ENCODE measurements around the gene ARHGAP9. TPM values are rescaled to one million over a fixed set of nuclear protein-coding genes. Genes with fewer than 3 reads are reported as not detected.

Gene ARHGAP9
- polyA plus RNA-seq (ENCODE audit: insufficient read length) = 4.2 TPM

DNA sequence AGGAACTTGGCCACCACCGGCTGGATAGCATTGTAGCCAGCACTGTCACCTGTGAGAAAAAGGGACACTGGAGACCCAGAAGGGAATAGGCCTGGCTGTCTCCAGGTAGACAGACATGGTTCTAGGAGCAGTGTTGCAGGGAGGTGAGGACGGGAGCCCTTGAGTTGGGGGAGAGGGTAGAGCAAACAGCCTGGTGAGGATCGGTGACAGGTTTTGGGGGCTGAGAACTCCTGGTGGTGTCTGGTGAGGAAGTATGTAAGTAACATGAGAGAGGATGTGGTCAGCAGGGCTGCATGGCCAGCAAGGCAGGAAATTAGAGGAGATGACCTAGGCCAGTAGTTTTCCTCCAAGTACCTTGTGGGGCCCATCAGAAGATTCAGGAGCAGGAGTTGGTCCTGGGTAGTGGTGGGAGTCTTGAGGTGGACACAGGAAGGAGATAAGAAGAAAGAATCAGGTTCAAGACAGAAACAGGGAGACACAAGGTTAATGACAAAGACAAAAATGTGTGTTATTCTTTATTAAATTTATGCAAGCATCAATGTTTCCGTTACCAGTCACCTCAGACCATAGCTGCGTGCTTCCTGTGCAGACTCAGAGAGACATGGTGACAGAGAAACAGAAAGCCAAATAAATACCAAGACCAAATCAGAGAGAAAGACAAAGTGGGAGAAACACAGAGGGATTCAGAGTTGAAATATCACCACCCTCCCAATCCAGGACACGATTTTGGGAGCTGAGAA lies at the start of gene ARHGAP9:
TSS of gene ARHGAP9 (minus strand) at position 491 of the 740 bp plus-strand sequence. CDS start at position 31, 460 bp downstream.
- no peak for DNase-seq (ENCODE audit: low read depth)

DNA sequence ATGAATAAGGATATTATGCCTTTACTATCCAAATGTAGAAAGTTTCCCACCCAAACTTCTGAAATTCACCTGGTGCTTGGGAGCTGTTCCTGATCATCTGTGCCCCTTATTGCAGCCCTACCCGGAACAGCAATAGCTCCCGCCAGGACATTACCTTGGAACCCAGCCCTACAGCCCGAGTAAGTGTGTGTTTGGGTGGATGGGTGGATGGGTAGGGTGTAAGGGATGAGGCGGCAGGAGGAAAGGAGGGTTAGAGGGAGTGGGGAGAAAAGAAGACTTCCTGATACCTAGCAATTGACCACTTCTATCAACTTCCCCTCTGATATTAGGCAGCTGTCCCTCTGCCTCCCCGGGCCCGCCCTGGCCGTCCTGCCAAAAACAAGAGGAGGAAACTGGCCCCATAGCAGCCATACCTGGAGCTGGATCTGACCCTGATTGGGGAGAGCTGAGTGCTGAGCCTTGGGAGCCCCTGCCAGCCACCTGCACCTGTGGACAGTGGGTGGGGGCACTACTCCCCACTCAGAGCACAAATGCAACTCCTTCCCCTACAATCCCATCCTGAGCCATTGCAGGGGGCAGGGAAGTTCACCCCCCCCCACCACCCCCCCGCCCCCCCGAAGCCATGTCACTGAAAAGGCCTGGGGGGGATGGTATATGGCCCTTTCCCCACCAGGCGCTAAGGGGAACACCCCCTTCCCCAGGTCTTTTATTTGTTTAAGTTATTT lies 49.3 kb upstream of the ARHGAP9 start:
- DNase-seq (ENCODE audit: low read depth) = no peak

DNA sequence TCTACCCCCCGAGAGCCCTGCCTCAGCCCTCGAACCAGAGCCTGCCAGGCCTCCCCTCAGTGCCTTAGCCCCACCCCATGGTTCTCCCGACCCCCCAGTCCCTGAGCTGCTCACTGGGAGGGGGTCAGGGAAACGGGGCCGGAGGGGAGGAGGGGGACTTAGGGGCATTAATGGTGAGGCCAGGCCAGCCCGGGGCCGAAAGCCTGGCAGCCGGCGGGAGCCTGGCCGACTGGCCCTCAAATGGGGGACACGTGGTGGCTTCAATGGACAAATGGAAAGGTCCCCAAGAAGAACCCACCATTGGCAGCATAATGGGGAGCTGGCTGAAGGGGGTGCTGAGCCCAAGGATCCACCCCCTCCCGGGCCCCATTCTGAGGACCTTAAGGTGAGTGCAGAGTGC lies 48.5 kb upstream of the ARHGAP9 start:
- DNase-seq (ENCODE audit: low read depth) = no peak

DNA sequence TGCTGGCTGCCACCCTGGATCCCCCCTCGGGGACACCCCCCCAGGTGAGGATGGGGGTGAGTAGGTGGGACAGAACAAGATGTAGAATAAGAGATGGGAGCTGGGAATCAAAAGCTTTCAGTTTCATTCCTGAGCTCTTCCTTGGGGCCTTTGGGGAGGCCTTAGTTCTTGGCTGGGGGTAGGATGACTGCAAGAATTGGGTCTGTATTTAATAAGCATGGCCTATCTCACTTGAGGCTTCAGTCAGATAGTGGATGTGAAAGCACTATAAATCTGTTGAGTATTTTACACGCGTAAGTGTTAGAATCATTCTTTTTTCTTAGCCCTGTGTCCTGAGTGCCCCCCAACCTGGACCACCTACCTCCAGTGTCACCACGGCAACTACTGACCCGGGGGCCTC lies 47.5 kb upstream of the ARHGAP9 start:
- DNase-seq (ENCODE audit: low read depth) = no peak

DNA sequence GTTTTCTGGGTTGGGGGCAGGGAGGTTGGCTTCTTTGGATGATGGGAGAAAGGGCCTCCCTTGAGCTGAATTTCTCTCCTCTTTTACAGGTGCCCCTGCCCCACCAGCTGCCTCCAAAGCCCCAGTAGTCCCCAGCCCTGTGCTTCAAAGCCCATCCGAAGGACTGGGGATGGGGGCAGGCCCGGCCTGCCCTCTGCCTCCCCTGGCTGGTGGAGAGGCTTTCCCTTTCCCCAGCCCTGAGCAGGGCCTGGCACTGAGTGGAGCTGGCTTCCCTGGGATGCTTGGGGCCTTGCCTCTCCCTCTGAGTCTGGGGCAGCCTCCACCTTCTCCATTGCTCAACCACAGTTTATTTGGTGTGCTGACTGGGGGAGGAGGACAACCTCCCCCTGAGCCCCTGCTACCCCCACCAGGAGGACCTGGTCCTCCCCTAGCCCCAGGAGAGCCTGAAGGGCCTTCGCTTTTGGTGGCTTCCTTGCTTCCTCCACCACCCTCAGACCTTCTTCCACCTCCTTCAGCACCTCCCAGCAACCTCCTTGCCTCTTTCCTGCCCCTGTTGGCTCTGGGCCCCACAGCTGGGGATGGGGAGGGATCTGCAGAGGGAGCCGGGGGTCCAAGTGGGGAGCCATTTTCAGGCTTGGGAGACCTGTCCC lies 46.9 kb upstream of the ARHGAP9 start:
- DNase-seq (ENCODE audit: low read depth) = no peak

DNA sequence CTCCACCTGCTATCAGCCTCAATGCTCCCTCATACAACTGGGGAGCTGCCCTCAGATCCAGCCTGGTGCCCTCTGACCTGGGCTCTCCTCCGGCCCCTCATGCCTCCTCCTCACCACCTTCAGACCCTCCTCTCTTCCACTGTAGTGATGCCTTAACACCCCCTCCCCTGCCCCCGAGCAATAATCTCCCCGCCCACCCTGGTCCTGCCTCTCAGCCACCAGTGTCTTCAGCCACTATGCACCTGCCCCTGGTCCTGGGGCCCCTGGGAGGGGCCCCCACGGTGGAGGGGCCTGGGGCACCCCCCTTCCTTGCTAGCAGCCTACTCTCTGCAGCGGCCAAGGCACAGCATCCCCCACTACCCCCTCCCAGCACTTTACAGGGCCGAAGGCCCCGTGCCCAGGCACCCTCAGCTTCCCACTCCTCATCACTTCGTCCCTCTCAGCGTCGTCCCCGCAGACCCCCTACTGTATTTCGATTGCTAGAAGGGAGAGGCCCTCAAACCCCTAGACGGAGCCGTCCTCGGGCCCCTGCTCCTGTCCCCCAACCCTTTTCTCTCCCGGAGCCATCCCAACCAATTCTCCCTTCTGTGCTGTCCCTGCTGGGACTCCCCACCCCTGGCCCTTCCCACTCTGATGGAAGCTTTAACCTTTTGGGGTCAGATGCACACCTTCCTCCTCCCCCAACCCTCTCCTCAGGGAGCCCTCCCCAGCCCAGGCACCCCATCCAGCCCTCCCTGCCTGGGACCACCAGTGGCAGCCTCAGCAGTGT lies 46.1 kb upstream of the ARHGAP9 start:
- DNase-seq (ENCODE audit: low read depth) = no peak

DNA sequence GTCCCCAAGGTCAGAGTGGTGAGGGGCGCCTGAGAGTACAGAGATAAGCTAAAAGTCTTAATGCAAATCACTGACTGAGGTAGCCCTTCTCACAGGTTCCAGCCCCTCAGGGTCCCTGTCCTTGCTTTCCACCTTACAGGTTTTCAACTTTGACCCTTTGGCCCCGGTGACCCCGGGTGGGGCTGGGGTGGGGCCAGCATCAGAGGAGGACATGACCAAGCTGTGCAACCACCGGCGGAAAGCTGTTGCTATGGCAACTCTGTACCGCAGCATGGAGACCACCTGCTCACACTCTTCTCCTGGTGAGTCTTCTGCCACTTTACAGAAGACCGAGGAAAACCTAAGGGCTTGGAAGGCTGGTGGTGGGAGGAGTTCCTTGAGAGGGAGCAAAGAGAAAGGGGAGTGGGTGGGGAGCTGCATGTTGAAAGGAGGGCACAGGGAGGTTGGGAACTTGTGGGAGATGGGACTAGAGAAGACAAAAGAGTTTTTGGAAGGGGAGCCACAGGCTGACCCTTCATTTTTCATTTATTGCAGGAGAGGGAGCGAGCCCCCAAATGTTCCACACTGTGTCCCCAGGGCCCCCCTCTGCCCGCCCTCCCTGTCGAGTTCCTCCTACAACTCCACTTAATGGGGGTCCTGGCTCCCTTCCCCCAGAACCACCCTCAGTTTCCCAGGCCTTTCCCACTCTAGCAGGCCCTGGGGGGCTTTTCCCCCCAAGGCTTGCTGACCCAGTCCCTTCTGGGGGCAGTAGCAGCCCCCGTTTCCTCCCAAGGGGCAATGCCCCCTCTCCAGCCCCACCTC lies 45.3 kb upstream of the ARHGAP9 start:
- no peak for DNase-seq (ENCODE audit: low read depth)

DNA sequence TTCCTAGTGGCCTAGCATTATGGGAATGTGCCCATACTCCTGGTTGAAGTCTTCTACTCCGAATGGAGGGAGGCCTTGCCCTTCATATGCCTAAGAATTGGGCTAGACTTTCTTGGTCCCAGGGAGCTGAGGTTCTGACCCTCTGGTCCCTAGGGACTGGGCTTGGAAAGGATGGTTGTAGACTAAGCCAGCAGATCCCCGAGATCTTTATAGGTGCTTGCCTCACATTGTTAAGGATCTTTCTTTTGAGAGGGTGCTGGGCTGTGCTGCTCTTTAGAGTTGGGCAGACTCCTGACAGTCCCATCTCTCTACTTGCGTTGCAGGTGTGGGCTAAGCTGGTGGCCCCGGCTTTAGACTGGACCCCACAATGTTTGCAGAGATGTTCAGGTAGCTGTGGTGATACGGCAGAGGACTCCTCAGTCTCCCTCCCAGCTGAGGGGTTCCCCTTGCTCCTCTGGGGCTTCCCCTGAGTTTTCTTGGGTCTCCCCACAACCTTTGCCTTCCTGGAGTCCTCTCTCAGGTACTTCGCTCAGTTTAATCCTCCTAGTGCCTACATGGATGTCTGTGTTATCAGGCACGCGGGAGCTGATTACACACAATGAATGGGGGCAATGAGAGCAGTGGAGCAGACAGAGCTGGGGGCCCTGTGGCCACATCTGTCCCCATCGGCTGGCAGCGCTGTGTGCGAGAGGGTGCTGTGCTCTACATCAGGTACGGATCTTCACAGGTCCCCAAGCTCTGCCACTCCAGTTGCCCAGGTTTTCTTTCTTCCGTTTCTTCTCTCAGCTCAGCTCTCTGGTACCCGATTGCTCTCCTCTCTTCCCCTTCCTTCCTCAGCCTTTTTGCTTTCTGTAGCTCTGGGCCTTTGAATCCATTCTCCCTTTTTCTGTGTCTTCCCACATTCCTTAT lies 44.3 kb upstream of the ARHGAP9 start:
- no peak for DNase-seq (ENCODE audit: low read depth)

DNA sequence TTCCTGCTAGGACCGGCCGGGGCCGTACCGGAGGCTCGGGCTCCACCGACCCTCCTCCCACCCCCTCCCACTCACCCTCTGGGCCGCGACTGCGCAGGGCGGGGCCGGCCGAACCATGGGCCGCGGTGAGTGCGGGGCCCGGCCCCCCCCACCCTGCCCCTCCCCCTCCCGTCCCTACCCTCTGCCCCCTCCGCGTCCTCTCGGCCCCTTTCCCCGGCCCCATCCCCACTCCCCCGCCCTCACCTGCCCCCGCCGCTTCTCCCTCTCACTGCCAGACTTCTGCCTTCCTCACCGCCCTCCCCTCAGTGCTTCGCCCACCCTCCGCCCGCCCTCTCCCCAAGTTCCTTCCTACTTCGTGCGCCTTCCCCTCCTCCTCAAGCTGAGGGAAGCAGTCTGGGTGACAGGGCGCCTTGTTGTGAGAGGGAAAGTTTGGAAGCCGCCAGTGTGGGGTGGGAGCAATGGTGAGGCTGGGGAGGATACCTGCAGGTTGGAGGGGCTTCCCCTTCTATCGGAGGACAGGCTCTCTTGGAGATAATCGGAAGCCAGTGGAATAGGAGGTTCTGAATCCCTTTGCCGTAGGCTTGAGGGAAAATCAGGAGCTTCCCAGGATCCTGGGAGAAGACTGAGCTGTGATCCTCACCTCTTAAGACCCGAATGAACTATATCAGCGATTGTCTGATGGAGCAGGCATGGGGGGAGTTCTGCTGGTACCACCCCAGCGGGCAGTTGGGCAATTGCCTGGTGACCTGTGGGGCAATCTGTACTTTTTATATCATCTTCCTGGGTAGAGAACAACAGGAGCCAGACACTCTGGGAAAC lies 43.4 kb upstream of the ARHGAP9 start:
- no peak for DNase-seq (ENCODE audit: low read depth)

DNA sequence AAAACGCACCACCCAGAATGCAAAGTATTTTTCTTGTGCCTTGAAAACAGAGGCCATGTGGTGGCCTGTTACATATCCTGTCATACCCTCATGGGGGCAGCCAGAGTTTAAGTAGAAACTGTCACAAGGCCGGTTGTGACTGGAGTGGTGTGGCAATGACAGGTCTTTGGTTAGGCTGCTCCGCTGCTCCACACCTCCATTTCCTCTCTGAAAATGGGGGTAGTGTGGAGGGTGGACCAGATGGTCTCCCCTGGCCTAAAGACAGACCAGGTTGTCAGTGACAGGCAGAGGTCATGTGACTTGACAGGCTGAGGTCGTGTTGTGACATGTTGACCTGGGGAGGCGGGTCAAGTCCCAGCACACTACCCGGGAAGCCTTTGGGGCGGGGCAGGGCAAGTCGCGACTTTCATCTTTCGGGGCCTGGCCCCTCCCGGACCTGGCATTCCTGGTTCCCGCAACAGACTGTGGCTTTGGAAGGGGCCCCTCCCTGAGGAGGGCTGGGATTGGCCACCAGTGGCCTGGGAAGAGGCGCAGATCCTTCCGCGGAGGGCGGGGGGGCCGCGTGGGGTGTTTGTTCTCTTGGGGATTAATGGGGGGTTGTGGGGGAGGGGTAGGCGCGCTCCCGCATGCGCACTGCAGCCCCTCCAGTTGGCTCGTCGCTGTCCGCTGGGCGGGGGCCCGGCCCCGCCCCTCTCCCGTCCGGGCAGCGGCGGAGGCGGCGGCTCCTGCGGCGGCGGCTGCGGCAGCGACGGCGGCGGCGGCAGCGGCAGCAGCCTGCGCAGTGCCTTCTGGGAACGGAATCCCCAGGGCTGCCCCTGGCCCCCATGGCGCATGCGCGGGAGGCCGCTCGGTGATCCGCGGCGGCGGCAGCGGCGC lies 42.6 kb upstream of the ARHGAP9 start, which contains the start of gene MBD6:
TSS of gene MBD6 (plus strand) at position 814 of the 876 bp plus-strand sequence. CDS start 1,480 bp downstream, outside the sequence.
- no peak for DNase-seq (ENCODE audit: low read depth)

DNA sequence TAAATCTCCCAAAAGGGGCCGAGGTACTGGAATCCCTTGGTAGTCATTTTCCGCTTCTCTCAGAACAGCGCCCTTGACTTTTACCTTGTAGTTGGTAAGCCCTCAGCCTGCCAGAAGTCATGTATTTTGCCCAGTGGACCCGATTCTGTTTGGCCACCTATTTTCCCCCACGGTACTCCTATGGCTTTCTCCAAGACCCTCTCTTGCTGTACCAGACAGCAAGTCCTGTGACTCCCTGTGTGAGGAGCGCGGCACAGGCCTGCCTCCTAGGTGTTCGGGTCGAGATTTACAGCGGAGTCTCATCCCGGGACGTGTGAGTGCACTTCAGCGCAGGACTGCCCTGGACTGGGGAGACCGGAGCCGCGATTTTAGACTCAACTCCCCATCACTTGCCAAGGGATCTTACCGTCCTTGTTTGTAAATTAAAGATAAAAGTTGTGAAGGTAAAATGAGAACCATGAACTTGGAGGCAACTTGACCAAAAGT lies 41.9 kb upstream of the ARHGAP9 start:
- no peak for DNase-seq (ENCODE audit: low read depth)

DNA sequence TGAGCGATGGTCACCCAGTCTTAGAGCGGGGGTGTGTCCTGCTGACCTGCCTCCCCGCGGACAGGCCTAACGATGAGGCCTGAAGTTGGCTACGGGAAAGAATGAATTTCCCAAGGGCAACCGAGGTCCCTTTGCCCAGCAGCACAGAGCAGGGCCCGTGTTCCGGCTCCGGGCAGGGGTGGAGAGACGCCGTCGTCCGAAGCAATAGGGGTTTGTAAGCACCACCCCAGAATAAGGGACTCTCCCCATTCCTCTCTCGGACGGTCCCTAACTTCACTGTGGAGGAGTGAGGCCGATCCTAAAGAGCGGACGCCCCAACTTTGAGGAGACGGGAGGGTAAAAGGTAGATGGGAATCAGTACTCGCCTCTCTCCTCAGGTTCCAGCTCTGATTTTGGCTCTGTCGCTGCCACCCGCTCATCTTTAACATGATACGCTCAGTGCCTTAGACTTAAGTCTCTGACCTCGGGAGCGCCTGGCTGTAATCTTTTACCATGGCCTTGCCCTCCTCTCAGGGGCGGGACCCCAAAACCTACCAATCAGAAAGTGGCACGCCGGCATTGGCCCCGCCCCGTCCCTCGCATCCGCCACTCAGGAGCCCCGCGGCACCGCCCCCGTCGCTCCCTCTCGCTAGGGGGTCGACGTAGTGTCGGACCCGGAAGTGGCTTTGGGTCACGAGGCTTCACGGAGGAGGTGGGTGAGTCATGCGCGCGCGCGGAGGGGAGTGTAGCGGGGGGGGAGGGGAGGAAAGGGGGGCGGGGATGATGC lies 40.6 kb upstream of the ARHGAP9 start, which contains the start of gene DDIT3:
TSS of gene DDIT3 (minus strand) at position 462 of the 766 bp plus-strand sequence. CDS start 3,108 bp downstream, outside the sequence.
- DNase-seq (ENCODE audit: low read depth) = peak; percentile 91

DNA sequence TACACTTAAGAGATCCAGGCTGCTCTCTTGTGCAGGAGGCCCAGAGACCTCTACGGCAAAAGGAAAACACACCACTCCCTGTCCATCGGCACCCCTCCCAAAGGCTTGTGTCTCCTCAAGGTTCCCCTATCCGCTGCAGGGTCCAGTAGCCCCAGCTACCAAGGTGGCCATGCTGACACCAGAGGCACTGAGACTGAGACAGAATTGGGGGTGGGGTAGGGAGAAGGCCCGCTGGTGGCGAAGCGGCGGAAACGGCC lies 40.1 kb upstream of the ARHGAP9 start:
- DNase-seq (ENCODE audit: low read depth) = no peak

DNA sequence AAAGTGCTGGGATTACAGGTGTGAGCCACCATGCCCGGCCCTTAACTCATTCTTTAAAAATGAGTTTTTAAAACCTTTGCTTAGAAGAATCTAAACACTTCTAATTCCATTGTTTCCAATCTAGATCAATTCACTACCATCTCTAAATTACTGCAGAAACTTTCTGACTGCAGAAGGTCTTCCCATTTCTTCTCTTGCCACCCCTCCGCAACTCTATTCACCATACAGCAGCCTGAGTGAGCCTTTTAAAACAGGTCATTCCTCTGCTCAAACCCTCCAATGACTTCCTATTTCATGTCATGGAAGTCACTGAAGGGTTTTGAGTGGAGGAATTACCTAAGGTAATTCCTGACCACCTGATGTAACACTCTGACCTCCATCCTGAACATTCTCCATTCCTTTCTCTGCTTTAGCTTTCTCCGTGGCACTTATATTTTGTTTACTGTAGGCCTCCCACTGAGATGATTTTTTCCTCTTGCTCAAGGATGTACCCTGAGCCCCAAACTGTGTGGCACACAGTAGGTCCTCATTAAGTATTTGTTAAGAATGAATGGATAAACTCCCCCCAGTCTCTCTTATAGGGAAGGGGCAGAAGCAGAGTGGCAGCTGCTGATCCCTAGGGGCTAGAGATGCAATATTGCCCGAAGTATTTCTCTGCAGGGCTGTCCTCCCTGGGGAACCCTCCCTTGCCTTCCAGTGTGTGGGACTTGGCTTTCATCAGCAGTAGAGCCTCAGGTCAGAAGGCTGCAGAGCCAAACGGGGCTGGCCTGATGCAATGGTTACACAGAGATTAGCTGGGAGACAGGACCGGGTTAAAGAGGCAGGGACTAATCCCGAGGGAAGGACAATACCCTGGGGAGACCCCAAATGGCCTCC lies 39.5 kb upstream of the ARHGAP9 start:
- DNase-seq (ENCODE audit: low read depth) = no peak

DNA sequence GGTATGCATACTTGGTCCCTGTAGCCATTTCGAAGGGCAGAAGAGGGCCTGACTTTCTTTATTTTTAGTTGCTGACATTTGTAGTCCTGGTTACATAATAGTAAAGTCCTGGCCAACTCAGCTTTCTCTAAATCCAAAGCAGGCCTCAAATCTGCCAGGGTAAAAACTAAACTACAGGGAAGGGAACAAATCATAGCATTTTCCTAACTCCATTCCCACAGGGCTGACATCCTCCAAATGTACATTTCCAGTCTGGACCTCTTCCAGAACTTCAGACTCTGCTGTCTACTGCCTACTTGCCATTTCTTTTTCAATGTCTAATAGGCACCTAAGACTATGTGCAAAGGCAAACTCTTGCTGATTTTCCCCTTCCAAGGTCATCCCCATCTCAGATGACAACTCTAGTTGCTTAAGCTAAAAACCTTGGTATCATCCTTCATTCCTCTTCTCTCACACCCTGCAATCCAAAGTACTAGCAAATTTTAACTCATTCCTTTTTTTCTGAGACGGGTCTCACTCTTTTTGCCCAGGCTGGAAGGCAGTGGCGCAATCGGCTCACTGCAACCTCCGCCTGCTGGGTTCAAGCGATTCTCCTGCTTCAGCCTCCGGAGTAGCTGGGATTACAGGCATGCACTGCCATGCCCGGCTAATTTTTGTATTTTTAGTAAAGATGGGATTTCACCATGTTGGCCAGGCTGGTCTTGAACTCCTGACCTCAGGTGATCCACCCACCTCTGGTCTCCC lies 38.7 kb upstream of the ARHGAP9 start:
- DNase-seq (ENCODE audit: low read depth) = no peak
